Hematopoietic multipotent progenitor cell treated with erythropoietin and hydrocortisone succinate and interleukin-3 and kit ligand, for 4 days (in vitro differentiated cells): ENCODE data around the gene PSMA5.
"Not testable (repeated sequence)": the region's sequence is repeated elsewhere in the genome, so short reads cannot be mapped to it uniquely, and the experiment has no call there.

Experiments
- DNase-seq: peaks from one replicate; pipeline ENCODE4 v3.0.0-alpha.2; 2015

PSMA5 gene

GRCh38 chr1:109432336-109432735, 6.1 kb upstream of the PSMA5 start:
- DNase-seq, result no peak

GRCh38 chr1:109427171-109427467, 871 bp upstream of the PSMA5 start:
- DNase-seq, result peak; percentile 44

DNA sequence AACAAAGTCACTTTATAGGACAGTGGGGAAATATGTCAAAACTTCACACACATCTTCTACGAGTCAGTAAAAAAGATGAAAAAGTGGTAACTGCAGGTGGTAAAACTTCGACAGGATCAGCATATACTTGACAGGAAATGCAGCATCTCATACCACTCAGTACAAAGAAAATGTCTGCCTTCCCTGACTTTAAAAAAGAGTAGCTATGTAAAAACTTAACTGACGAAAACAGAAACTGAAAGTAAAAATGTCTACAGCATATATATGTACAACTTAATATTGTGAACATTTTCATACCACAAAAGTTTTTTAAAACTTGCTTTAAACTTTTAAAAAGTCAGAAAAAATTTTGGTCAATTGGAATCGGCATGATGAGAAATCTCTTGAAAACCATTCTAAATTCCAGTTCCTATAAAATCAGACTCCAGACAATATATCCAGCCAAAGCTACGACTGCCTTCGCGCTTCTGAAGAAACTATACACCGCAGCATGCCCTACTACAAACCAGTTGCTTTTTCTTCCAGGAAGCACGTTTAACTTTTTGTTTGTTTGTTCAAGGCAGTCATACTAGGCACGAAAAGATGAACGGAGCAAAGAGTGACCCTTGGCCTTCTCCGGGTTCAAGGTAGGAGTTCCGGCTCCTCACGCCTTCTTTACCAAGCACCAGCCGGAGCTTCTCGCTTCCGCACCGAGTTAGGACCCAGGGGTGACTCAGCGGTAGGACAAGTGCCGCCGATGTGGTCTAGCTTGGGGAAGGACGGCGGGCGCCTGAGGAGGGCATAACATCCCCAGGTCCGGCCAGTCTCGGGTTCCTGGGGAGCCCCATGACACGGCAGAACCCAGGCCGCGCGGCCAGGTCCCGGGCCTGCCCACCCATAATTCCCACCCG, 612 bp downstream of the PSMA5 start:
- peak; percentile 86 for DNase-seq

DNA sequence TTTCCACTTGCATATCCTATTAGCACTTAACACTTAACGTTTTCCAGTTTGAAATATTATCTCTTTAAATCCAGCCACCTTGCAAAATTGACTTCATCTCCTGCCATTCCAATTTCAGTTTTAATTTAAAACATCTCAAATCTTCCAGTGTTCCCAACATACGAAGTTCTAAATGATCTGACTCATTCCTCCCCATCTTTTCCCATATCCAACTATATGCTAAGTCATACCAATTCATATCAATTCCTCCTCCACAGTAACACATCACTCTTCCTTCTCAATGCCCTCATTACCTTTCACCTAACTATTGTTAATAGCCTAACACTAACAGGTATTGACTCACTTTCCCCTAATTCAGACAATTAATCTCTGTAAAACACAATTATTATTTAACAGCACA, 2.8 kb downstream of the PSMA5 start:
- DNase-seq, result no peak

- no peak for DNase-seq
These were observed 13.7 kb downstream of the PSMA5 start for GRCh38 chr1:109412551-109412950.

GRCh38 chr1:109404838-109405237, 21.4 kb downstream of the PSMA5 start:
- DNase-seq, result no peak

- DNase-seq, result no peak
These were observed 24.2 kb downstream of the PSMA5 start for GRCh38 chr1:109402025-109402424.

GRCh38 chr1:109400035-109400655, 26.1 kb downstream of the PSMA5 start:
- DNase-seq, result no peak

DNA sequence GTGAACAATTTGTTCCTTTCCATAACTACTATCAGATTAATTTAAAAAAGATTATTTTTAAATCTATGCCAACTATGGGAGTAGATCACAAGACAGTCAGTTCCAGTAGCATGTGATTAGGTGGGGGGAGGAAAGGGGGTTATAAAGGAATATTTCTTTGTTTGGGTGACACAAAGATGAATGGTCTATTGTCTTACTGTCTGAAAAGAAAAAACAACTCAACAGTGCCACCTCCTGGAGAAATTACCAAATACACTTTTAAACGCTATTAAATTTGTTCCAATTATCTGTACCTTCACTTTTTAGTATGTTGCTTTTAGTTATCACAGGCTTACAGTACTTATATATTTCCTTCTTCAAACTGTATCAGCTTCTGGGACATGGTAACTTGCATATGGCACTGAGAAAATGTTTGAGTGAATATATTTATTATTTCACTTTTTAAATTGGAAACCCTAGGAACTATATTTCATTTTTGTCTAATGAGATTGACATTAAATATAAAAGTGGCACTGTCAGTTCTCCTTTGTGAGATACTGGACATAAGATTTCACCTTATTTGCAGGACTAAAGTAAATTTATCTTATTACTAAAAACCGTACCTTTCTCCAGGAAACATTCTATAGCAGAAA, 26.8 kb downstream of the PSMA5 start:
- peak; percentile 85 for DNase-seq

GRCh38 chr1:109398343-109399225, 27.7 kb downstream of the PSMA5 start:
- no peak for DNase-seq

- DNase-seq, result peak; percentile 91
These were observed 28.5 kb downstream of the PSMA5 start, which contains the start of gene SORT1 for GRCh38 chr1:109397581-109398342. TSS of gene SORT1 (minus strand) at chr1:109397918. CDS start at chr1:109397892, 26 bp downstream.

GRCh38 chr1:109396871-109397580, 29.2 kb downstream of the PSMA5 start:
- no peak for DNase-seq

DNA sequence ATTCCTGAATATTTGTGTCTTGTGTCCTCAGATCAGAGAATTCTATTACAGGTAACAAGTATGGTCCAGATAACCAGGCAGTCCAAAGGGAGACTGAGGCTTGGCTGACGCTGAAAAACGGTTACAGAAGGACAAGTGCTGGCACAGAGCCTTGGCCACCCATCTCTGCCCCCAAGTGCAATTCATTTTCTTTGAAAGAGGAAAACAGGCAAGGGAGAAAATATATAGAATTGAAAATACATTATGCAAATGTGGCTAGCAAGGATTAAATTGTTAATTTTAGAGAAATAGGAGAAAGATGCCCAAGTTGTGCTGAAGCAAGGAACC, 29.8 kb downstream of the PSMA5 start:
- no peak for DNase-seq

- peak; percentile 53 for DNase-seq
These were observed 30.4 kb downstream of the PSMA5 start for GRCh38 chr1:109395602-109396512.

- DNase-seq, result not testable (repeated sequence)
These were observed 31.0 kb downstream of the PSMA5 start for GRCh38 chr1:109395282-109395599.

DNA sequence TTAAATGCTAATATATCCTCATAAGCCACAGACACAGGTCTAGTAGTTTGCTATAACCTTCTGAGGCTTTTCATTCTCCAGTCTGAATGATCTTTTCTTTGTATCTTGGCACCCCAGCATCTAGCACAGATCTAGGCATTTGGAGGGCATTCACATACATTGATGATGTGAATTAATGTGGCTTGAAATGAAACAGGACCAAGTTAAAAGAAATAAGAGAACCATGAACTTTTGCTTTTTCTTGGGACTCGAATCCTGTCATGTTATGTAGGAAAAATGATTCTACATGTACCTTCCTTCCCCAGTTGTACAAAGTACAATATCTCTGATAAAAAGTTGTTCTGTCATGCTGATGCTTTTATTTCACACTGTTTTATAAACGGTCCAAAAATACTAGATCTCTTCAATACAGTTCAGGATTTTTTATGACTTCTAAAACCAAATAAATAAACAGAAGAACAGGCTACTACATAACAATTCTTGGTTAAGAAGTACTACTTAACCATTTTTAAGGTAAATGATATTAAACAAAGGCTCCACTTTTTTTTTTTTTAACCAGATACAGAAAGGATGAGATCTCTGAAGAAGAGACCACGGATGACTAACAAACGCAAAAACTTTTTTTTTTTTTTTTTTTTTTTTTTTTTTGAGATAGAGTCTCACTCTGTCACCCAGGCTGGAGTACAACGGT, 31.5 kb downstream of the PSMA5 start:
- no peak for DNase-seq

GRCh38 chr1:109393617-109394233, 32.5 kb downstream of the PSMA5 start:
- no peak for DNase-seq

- DNase-seq, result no peak
These were observed 33.2 kb downstream of the PSMA5 start for GRCh38 chr1:109392788-109393616.
